OCI-LY1 (cell line): ENCODE results near the gene DCST2.

Experiments
- EZH2 ChIP-seq: fragments of 200-600 bp; sonication (generic), shearing (Covaris generic); IDR thresholded peaks from 2 replicates; pipeline ENCODE4 v1.8.0; 2017; ENCODE audit warnings: borderline replicate concordance, mixed run types, mild to moderate bottlenecking, antibody characterized with exemption, low read length, moderate library complexity, mixed read lengths
- TF ChIP-seq, protein P1 (sequence below): fragments of 200-600 bp; sonication (generic), shearing (Covaris generic); IDR thresholded peaks from 2 replicates; pipeline ENCODE4 v1.5.1; 2017; ENCODE audit warnings: mild to moderate bottlenecking, antibody characterized with exemption, low read length, moderate library complexity, mixed read lengths

DNA sequence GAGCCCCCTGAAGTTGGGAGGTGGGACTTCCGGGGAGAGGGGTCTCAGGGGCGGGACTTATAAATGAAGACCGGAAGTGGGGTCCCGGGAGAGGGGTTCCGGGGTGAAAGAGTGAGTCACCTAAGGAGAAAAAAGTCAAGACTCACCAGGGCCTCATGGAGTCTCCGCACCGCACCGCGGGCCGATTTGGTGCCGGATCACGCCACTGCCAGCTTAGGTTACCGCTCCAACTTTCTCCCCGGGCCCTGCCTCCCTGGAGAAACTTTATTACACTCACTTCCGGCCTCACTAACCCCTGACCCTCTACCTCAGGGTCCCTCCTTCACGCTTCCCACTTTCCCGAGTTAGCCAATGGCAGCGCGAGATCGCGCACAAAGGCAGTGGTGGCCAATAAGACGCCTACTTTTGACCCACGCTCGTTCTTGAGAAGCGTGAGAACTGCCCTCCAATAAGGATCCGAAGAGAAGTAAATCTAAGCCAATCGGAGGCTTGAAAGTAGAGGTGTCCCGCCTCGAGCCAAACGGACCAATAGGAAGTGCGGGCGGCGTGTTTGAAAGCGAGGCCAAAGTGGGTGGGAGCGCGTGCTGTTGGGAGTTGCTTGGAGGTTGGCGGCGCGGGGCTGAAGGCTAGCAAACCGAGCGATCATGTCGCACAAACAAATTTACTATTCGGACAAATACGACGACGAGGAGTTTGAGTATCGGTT, 59.3 kb downstream of the DCST2 start, which contains the start of gene CKS1B:
- TF ChIP-seq EZH2, result no peak
- TF ChIP-seq, protein P1, sequence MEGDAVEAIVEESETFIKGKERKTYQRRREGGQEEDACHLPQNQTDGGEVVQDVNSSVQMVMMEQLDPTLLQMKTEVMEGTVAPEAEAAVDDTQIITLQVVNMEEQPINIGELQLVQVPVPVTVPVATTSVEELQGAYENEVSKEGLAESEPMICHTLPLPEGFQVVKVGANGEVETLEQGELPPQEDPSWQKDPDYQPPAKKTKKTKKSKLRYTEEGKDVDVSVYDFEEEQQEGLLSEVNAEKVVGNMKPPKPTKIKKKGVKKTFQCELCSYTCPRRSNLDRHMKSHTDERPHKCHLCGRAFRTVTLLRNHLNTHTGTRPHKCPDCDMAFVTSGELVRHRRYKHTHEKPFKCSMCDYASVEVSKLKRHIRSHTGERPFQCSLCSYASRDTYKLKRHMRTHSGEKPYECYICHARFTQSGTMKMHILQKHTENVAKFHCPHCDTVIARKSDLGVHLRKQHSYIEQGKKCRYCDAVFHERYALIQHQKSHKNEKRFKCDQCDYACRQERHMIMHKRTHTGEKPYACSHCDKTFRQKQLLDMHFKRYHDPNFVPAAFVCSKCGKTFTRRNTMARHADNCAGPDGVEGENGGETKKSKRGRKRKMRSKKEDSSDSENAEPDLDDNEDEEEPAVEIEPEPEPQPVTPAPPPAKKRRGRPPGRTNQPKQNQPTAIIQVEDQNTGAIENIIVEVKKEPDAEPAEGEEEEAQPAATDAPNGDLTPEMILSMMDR, result no peak
